Tibial nerve (tissue), 3 donors: ENCODE results near the gene PPP1R16B.

Experiments
- POLR2A ChIP-seq, 2 donors: fragments of 450-650 bp; IDR thresholded peaks; one replicate each; pipeline ENCODE4 v1.6.1; 2017; ENCODE audit warnings: antibody characterized with exemption in 2 of 2, mild to moderate bottlenecking in 2 of 2, moderate library complexity in 2 of 2
- TF ChIP-seq, protein P1 (sequence below), 5 experiments: fragments of 200-600 bp in 3 of 5; fragments of 450-650 bp in 2 of 5; sonication (generic) in 3 of 5; IDR thresholded peaks; one replicate each; pipeline ENCODE4 v1.5.1; 2016 to 2019; ENCODE audit warnings: antibody characterized with exemption in 5 of 5, mild to moderate bottlenecking in 3 of 5, moderate library complexity in 2 of 5

DNA sequence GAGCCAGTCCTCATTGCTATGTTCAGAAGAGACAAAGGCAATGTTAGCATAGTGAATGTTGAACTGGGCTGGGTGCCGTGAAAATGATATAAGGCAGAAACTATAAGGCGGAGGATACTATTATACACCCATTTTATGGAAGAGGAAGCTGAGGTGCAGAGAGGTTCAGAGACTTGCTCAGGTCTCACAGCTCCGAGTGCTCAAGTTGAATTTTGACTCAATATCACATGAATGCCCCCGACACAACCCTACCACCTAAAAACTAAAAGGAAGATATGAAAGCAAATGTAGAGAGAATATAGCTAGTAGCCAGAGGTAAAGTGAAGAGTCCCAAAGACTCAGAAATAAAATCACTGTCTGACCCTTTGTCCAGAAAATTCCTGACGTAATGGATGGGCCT, 56.7 kb downstream of the PPP1R16B start:
- TF ChIP-seq, protein P1, sequence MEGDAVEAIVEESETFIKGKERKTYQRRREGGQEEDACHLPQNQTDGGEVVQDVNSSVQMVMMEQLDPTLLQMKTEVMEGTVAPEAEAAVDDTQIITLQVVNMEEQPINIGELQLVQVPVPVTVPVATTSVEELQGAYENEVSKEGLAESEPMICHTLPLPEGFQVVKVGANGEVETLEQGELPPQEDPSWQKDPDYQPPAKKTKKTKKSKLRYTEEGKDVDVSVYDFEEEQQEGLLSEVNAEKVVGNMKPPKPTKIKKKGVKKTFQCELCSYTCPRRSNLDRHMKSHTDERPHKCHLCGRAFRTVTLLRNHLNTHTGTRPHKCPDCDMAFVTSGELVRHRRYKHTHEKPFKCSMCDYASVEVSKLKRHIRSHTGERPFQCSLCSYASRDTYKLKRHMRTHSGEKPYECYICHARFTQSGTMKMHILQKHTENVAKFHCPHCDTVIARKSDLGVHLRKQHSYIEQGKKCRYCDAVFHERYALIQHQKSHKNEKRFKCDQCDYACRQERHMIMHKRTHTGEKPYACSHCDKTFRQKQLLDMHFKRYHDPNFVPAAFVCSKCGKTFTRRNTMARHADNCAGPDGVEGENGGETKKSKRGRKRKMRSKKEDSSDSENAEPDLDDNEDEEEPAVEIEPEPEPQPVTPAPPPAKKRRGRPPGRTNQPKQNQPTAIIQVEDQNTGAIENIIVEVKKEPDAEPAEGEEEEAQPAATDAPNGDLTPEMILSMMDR (IDR thresholded peaks at IDR 0.05) = no peak
- no peak for TF ChIP-seq POLR2A (IDR thresholded peaks at IDR 0.05)
